NOMO-1 (cell line): ENCODE results near the gene WTIP.
"Not testable (repeated sequence)": the region's sequence is repeated elsewhere in the genome, so short reads cannot be mapped to it uniquely, and the experiment has no call there.

Source experiments
- DNase-seq, 2 experiments: peaks; one replicate each; lab custom pipeline; 2025; ENCODE audit not compliant: unreplicated experiment in 2 of 2; lab: John Stamatoyannopoulos, UW

Gene WTIP

DNA sequence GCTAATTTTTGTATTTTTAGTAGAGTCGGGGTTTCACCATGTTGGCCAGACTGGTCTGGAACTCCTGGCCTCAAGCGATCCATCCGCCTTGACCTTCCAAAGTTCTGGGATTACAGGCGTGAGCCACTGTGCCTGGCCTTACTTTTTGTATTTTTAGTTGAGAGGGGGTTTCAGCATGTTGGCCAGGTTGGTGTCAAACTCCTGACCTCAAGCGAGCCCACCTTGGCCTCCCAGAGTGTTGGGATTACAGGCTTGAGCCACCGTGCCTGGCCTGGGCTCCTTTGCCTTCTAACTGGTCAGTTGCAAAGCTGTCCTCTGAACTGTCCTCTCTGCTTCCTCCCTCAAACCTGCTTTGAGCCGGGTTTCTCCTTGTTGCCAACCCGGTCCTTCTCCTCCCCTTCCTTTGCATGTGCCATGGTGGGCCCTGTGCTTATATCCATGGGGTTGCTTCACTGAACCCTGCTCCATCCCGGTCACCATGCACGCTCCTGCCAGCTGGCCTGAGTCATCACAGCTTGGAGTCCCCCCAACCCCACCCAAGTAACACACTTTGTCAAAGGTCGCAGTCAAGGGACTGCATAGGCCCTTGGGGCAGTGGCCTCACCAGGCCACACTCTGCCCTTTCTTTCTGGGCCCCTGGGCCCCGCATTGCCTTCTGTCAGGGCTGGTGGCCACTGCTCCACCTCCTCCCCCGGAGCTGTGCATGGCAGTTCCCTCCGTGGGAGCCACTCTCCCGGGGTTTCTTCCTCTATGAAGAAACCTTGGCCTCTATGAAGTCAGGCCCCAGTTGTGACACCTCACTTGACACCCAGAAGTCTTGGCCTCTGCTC, 21.2 kb downstream of the WTIP start:
- DNase-seq, result no peak

DNA sequence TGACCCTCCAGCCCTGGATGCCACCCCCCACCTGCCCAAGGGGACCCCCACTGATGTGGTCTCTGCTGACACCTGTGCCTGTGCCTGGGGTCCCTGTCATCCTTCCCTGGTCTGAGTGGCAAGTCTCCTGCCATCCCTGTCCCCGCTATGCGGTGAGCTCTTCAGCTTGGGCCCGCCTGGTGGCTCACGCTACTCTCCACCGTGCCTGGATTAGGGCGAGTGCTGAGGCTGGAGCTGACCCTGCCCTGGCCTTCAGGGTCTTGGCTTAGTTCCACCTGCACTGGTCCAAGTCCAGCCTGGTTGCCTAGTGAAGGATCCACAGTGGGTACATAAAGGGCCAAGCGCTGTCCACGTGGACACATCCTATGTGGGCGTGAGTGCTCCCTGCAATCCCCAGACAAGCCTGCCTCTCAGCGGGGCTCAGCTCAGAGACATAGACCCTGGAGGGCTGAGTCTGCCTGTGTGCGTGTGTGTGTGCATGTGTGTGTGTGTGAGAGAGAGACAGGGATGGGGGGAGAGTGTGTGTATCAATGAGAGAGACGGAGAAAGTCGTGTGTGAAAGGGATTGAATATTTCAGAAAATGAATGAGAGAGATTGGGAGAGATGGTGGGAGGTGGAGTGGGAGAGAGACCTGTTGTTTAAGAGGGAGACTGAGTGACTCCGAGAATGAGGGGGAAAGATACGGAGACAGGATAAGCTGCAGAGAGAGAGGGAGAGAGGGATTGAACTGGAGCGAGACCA, 22.1 kb downstream of the WTIP start:
- no peak for DNase-seq

DNA sequence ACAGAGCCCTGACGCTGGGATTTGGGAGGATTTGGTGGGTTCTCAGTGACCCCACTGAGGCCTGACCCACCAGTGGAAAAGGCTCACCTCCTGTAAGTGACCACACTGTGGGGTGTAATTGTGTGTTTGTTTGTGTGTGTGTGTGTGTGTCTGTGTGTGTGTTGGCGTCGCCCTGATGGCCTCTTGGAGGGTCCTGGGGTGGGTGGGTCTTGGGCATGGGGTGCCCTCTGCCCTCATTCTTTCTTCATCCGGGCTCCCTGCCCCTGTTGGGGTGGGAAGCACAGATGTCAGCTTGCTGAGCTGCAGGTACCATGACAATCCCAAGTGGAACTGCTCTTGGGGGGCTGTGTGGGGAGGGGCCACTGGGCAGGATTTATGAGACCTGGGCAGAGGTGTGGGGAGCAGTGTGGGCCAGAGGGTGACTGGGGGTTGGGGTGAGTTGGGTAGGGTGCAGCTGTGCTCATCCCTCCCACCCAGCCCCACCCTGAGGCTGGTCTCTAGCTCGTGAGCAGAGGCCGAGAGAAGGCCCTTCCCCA, 22.8 kb downstream of the WTIP start:
- DNase-seq, result no peak

DNA sequence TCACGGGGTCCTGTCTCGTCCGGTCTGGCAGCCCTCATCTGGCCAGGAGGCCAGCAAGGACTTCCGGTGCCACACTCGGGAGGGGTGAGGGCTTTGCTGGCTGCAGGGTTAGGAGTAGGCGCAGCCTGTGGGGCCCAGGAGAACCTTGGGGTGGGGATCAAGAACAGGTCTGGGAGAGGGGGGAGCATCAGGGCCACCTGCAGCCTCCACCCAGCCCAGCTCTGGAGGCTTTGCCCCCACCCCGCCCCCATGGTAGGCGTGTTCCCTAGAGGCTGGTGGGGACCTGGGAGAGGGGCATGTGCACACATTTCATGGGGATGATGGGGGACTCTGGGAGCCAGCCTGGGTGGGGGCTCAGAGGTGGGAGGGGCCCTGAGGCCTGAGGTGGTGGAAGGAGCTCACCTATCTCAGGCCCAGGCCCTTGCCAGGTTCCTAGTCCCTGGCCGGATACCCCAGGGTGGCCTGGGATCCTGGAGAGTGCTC, 23.3 kb downstream of the WTIP start:
- DNase-seq, result no peak

DNA sequence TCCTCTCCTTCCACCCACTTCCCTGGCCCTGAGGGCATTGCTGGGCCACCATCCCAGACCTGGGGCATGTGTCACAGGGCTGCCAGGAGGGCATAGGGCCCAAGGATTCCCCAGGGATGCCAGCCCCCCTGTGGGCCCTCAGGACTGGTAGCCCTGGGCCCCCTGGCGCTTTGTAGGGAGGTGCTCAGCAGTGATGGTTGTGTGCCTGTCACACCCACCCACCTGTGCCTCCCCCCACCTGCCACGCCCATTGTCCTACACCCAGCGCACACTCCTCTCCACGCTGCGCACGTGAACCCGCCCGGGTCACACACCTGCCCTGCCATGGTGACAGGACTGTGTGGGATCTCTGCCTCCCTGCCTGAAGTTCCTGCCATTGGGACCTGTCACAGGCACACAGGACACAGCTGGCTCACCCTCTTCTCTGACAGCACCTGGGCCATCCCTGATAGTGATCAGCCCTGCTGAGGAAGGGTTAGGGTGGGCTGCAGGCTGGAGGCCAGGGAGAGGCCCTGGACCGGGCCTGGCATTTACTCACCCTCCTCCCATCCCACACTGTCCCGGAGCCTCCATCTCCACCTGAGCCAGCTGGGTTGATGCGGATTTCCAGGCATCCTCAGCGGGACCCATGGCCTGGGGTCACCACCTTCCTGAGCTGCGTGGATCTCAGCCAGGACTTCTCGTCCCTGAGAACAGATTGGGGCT, 23.9 kb downstream of the WTIP start:
- no peak for DNase-seq

DNA sequence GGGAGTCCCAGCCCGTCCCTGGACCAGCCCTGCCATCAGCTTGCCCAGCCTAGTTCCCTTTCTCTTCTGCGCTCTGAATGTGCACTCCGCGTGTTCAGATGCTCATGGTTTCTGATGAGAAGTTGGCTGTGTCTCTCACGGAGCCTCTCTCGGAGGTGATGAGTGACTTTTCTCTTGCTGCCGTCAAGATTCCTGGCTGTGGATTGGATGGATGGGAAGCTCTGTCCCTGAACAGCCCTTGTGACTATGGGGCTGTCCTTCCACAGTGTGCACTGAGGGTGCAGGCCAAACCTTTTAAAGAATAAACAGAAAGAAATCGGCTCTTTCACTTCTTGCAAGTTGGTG, 24.4 kb downstream of the WTIP start:
- DNase-seq, result no peak

DNA sequence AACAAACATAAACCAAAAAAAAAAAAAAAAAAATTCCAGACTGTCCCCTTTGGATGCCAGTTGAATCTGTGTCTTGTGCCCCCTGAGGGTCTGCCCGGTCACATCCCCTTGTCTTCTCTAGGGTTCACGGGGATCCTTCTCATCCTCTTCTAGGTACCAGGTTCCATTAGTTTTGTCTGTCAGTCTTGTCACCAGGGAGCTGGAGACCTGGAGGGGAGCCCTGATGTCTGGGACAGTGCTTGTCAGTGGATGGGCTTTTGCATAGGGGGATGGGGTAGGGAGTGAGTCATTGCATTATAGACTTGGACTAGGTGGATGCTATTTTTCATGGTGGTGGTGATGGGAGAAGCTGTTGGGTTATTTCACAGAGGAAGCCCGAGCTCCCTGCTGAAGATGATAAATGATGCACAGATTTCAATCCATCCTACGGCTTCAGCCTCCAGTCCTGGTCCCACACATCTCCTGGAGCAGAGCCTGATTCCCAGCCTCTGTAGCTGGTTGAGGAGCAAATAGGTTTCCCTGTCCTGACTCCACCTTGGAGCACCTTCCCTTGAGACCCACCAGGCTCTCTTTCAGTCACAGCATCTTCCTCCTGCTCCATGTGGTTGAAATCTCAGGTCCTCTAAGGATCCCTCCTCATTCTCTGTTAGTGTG, 26.0 kb downstream of the WTIP start:
- DNase-seq, result no peak

DNA sequence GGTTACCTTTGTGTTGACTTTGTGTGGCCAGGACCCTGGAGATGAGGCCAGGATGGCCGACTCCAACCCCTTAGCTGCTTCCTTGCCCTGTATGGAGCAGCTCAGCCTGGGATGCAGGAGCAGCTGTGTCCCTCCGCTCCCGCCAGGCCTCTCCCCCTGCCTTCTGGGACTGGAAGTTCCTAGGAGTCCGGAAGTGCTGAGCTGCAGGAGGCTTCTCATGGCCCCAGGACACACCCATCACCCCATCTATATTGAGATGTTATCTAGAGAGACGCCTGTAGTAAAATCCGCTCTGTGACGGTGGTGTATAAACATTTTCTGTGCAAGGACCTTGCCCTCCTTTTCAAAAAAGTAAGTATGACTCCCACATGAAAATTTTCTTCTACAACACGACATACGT, 27.0 kb downstream of the WTIP start:
- no peak for DNase-seq

DNA sequence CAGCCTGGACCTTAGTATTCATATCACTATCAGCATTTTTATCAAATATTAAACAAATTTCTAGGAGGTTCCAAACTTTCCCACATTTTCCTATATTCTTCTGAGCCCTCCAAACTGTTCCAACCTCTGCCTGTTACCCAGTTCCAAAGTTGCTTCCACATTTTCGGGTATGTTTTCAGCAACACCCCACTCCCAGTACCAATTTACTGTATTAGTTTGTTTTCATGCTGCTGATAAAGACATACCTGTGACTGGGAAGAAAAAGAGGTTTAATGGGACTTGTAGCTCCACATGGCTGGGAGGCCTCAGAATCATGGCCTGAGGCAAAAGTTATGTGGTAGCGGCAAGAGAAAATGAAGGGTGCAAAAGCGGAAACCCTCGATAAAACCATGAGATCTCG, 29.3 kb downstream of the WTIP start:
- DNase-seq, result not testable (repeated sequence)

DNA sequence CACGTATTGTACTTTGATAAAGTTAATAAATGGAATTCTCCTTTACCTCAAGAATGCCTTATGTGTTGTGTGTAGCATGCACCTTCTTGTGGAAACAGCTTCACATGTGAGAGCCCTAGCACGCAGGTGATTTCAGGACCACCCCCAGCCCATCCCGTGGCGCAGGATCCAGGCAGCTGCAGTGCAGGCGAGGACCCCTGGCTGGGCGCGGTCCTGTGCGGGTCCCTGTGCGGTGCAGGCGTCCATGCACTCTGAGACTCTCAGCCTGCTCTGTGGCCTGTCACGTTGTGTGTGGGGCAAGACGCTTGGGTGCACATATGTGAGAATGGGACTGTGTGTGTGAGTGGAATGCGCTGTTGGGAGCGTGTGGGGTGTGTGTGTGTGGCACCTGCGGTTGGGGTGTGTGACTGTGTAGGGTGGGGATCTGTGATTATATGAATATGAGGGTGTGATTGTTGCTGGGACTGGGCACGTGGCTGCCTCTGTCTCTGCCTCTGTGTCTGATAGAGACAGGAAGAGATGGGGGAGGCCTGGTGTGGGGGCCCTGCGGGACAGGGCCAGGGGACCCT, 30.8 kb downstream of the WTIP start:
- DNase-seq, result no peak

DNA sequence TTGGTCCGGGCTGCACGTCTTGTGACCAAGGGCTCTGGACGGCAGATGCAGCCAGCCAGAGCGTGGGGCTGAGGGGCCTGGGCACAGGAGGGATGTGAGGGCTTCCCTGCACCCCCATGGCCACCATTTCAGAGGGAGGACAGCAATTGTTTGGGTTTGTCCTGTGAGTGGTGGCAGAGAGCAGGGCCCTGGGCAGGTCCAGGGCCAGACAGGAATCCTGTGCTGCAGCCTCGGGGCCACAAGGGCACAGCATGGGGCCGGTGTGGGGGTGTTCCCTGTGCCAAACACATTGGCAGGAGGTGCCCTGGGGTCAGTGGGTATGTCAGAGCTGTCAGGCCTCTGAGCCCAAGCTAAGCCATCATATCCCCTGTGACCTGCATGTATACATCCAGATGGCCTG, 32.2 kb downstream of the WTIP start:
- DNase-seq, result no peak

DNA sequence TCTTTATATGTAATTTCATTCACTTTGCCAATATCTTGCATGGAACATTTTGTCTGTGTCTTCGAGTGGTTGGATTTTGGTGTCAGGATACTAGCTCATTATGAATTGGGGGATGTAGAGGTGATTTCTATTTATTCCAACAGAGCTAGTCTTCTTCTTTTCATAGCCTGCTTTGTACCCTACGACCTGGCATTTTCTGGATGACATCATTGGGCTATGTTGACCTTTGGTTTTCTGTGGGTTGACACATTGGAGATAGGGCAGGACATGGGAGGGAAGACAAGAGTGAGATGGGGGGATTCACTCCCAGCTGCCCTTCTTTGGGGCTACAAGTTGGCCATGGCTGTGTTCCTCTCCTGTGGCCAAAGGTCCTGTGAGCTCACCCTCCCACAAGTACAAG, 38.0 kb downstream of the WTIP start:
- DNase-seq, result no peak

DNA sequence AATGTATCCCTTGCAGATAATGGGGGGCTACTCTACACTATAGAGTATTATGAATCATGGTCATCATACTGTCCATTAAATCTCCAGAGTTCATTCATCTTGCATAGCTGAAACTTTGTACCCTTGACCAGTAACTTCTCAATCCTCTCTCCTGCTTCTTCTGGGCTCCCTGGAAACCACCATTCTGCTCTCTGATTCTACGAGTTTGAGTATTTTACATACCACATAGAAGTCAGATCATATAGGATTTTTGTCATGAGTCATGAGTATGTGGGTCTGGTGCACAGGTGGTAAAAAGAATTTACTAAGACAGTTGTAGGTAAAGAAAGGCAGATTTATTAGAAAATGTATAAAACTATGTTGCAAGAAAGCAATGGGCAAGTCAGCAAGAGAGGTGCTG, 41.9 kb downstream of the WTIP start:
- no peak for DNase-seq

DNA sequence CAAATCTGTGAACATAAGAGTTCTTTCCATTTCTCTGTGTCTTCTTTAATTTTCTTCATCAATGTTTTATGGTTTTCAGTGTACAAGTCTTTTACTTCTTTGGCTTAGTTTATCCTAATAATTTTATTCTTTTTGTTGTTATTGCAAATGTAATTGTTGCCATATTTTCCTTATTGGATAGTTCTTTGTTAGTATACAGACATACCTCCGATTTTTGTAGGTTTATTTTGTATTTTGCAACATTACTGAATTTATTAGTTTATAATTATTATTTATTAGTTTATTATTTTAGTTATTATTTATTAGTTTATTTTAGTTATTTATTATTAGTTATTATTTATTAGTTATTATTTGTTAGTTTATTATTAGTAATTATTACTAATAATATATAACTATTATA, 43.4 kb downstream of the WTIP start:
- DNase-seq, result no peak

DNA sequence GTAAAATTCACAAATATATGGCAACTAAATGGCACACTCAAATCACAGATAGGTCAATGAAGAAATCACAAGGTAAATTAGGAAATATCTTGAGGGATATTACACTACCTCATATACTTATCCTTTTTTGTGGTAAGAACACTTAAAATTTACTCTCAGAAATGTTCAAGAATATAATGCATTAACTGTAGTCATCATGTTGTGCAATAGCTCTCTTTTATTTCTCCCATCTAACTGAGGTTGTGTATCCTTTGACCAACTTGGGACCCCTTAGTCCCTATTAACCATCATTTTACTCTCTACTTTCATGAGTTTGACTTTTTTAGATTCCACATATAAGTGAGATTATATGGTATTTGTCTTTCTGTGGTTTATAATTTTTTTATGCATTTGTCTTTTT, 52.6 kb downstream of the WTIP start:
- no peak for DNase-seq

DNA sequence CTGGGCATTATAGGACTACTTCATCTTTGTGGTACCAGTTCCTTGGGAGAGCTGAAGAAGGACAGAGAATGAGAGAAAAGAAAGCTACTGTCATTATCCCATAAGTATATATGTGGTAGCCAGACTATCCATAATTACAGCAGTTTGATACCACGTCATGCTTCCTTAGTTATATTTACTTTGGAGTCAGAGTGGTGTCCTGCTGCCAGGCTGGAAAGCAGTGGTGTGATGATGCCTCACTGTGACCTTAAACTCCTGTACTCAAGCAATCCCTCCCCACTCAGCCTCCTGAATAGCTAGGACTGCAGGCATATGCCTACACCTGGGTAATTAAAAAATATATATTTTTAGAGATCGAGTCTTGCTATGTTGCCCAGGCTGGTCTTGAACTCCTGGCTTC, 57.8 kb downstream of the WTIP start:
- no peak for DNase-seq

DNA sequence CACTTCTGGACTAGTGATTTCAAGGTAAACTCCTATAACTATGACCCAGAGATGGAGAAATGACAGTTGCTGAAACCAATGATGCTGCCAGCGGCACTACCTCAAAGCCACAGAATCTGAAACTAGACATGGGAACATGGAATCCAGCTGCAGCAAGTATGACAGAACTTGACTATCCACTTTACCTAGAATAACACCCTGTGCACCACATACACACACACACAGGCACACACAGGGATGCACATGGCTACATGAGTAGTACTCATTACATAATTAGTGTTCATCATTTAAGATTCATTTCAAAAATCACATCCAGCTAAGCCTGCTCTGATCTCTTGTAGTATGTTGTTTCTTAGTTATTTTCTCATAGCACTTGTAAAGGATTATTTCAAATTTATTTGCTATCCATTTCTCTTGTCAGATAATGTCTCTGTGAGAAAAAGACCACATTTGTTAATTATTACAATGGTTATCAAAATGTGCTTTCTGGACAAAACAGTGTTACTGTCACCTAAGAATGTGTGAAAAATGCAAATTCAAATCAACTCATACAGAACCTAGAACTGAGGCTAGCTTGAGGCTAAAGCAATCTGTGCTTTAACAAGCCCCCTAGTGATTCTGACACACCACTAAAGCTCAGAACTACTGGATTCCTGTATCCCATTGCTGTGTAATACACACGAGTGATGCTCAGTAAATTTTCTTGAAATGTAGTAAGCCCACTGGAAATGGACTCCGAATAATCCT, 59.4 kb downstream of the WTIP start:
- no peak for DNase-seq

DNA sequence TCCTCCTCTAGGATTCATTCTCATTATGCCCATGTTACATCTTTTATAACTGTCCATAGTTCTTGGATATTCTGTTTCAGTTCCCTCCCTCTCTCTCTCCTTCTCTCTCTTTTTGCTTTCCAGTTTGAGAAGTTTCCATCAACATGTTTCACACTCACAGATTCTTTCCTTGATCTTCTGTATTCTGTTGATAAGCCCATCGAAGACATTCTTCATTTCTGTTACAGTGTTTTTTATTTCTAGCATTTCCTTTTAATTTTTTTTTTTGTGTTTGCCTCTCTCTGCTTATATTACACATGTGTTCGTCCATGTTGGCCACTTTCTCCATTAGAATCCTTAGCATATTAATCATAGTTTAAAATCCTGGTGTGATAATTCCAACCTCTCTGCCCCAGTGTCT, 68.3 kb downstream of the WTIP start:
- DNase-seq, result no peak

DNA sequence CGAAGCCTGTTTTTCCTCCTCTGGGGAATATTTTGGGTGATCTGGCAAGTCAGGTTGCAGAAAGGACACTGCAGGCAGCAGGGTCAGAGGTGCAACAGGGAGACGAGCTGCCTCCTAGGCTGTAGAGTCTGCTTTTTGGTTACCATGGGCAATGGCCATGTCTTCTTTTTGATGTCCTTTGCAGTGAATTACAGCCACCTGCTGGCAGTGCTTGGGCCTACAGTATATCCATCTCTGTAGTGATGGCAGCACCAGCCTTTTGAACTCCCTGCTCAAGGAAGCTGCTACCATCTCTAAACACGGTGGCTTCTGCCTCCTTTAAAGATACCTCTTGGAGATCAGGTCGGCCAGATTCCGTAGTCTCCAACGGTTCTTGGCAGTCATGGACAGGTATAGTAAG, 73.9 kb downstream of the WTIP start:
- no peak for DNase-seq

DNA sequence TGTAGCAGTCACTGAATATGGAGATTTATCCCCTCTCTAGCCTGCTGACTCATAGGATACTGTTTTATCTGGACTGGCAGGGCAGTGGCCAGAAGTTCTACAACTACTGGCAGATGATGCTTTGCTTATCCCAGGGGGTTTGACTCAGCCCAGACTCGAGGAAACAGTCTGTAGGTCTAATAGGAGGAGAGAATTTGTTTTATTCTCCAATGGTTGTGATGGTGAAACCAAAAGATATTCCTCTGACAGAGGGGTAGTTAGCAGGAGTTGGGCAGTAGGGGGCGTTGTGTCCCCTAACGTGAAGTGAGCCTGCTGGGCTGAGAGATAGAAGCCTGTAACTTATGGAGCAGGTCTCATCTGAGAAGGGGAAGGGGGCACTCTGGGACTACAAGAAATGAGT, 74.9 kb downstream of the WTIP start:
- DNase-seq, result no peak
